Uterus (tissue), 4 donors: ENCODE measurements around the gene PUSL1. TPM values are rescaled to one million over a fixed set of nuclear protein-coding genes. Genes with fewer than 3 reads are reported as not detected.
A peak's percentile ranks its signal among the peaks of the same experiment; 100 is the strongest.

Experiments used
- DNase-seq, 2 donors: peaks; one replicate each; pipeline ENCODE4 v3.0.0-alpha.2; 2019 to 2020
- H3K27ac ChIP-seq, 2 donors: fragments of 200-600 bp; sonication (generic); 1 replicate in 1 of 2; 2 replicates in 1 of 2; pipeline ENCODE4 v1.5.1; 2016 to 2018
- H3K27me3 ChIP-seq, 2 donors: fragments of 200-600 bp; sonication (generic); one replicate each; pipeline ENCODE4 v1.5.1; 2018 to 2019; ENCODE audit warnings: control low read depth in 1 of 2
- H3K36me3 ChIP-seq, 2 donors: fragments of 200-600 bp; sonication (generic); one replicate each; pipeline ENCODE4 v1.5.1; 2019; ENCODE audit warnings: control low read depth in 1 of 2
- H3K4me1 ChIP-seq, 2 donors: fragments of 200-600 bp; sonication (generic); one replicate each; pipeline ENCODE4 v1.5.1; 2018 to 2019; ENCODE audit warnings: control low read depth in 1 of 2
- H3K4me3 ChIP-seq, 2 donors: fragments of 200-600 bp; sonication (generic); 1 replicate in 1 of 2; 2 replicates in 1 of 2; pipeline ENCODE4 v1.5.1; 2018 to 2019; ENCODE audit warnings: mild to moderate bottlenecking in 1 of 2
- H3K9me3 ChIP-seq, 2 donors: fragments of 200-600 bp; sonication (generic); one replicate each; pipeline ENCODE4 v1.5.1; 2019; ENCODE audit warnings: control low read depth in 1 of 2
- CTCF ChIP-seq, 4 experiments: fragments of 200-600 bp in 2 of 4; fragments of 450-650 bp in 2 of 4; sonication (generic) in 2 of 4; IDR thresholded peaks; one replicate each; pipeline ENCODE4 v1.5.1; 2016 to 2019; ENCODE audit warnings: antibody characterized with exemption in 4 of 4, mild to moderate bottlenecking in 2 of 4, moderate library complexity in 1 of 4
- POLR2A ChIP-seq, 2 donors: fragments of 450-650 bp; IDR thresholded peaks; one replicate each; pipeline ENCODE4 v1.6.1; 2016; ENCODE audit warnings: antibody characterized with exemption in 2 of 2, mild to moderate bottlenecking in 1 of 2, moderate library complexity in 1 of 2
- intact Hi-C: fragments of 100-400 bp; cut with DNase I; formaldehyde crosslinking; loops from one replicate; pipeline ENCODE4 v1.15.1; 2023; ENCODE audit warnings: low total_unique reads
- microRNA-seq: library from miRNA; unstranded; fragments of <30 nt; microRNA quantifications from one replicate; pipeline ENCODE4, GENCODE V29; 2016; ENCODE audit warnings: borderline microRNAs expressed, borderline replicate concordance
- small RNA-seq: library from RNA; depleted of rRNA; stranded (forward); fragments of <200 nt; gene quantifications from one replicate; pipeline ENCODE3, GENCODE V24; 2016
- total RNA-seq, 4 donors: library from RNA; depleted of rRNA in 3 of 4; stranded (reverse); fragments of >200 nt in 3 of 4; gene quantifications; one replicate each; pipeline versions ENCODE4 v1.1.0 to v1.2.4, GENCODE V29; 2014 to 2023
- donor health status: DM: yes; HTN: yes; CAD: no.

The PUSL1 gene
- total RNA-seq, 4 donors from 2014 or later: 14.7 to 34.1 (median 24.3) TPM

GRCh38 chr1:1359308-1359663 lies 50.9 kb downstream of the PUSL1 start:
- Histone ChIP-seq H3K27ac (peak overlapping the region; percentile 96), H3K27me3 (no peaks in the 10 kb centered on the region), H3K4me1 (peaks cover 0 to 23% of the 10 kb centered on the region in 2 donors), H3K36me3 (no peaks in the 10 kb centered on the region), H3K4me3 (peak overlapping the region in 1 of 2 donors; percentile 68), H3K9me3 (no peaks in the 10 kb centered on the region)
- no peak for TF ChIP-seq CTCF (IDR thresholded peaks at IDR 0.05)
- DNase-seq: peak in 1 of 2 donors; percentile 44
- intact Hi-C loops: loop anchor here (10.0 kb wide), 1 partner anchor 54 kb away; the partner anchor contains the start of genes ACAP3 and PUSL1

GRCh38 chr1:1359664-1360468 lies 51.5 kb downstream of the PUSL1 start:
- Histone ChIP-seq H3K27ac (peak overlapping the region; percentile 96), H3K27me3 (no peaks in the 10 kb centered on the region), H3K4me3 (no peak overlapping the region), H3K4me1 (peaks cover 0 to 17% of the 10 kb centered on the region in 2 donors), H3K36me3 (no peaks in the 10 kb centered on the region), H3K9me3 (no peaks in the 10 kb centered on the region)
- intact Hi-C loops: loop anchor here (10.0 kb wide), 1 partner anchor 55 kb away; the partner anchor contains the start of genes ACAP3 and PUSL1
- DNase-seq: peak; percentile 75 to 77
- TF ChIP-seq CTCF (IDR thresholded peaks at IDR 0.05): no peak
- peak in 1 of 2 donors; percentile 9 for TF ChIP-seq POLR2A (IDR thresholded peaks at IDR 0.05)

DNA sequence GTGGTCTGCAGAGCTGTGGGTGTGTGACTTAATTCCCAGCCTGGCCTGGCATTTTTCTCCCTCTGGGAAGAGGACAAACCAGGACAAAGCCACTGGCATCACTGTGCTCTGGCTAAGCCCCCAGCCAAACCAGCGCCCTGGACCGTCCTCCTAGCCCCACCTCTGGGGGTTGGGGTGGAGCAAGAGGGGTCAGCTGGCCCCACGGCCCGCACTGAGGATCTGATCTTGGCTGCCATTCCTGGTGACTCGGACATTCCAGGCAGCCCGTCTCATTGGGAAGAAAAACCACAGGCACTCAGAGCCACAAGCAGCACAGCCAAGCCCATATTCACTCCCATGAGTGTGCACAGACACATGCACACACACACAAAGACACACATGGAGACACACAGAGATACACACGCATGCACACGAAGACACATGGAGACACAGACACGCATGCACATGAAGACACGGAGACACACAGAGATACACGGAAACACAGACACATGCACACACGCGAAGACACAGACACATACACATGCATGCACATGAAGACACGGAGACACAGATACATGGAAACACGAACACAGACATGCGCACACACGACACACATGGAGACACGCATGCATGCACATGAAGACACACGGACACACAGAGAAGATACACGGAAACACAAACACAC lies 52.2 kb downstream of the PUSL1 start:
- Histone ChIP-seq H3K4me1 (peaks cover 0 to 10% of the 10 kb centered on the region in 2 donors), H3K36me3 (no peaks in the 10 kb centered on the region), H3K9me3 (no peaks in the 10 kb centered on the region), H3K27ac (peak overlapping the region; percentile 96), H3K4me3 (no peak overlapping the region), H3K27me3 (no peaks in the 10 kb centered on the region)
- peak; percentile 82 to 83 for DNase-seq
- intact Hi-C loops: no loop called here
- TF ChIP-seq POLR2A (IDR thresholded peaks at IDR 0.05): no peak
- no peak for TF ChIP-seq CTCF (IDR thresholded peaks at IDR 0.05)

Small RNA genes lying within 50 kb of the gene (microRNA-seq; reads per million reads assigned to microRNA genes)
- gene MIR6726 (not detected), gene MIR6727 (not detected), gene MIR6808 (not detected)

Small RNA genes lying within 50 kb of the gene (small RNA-seq; reads per million reads assigned to genes)
- gene MIR6726: not detected

Other genes starting within 250 kb of the PUSL1 start
- not detected for gene RNF223, start 234.3 kb upstream of the PUSL1 start, total RNA-seq
- gene C1orf159, start 192.5 kb upstream of the PUSL1 start, total RNA-seq: 10 to 100 TPM in 3 of 4 donors, 1 to 10 TPM in 1; 4.9 to 20.0 (median 17.9) TPM
- gene TTLL10, start 134.7 kb upstream of the PUSL1 start, total RNA-seq: under 1 TPM in 2 of 4 donors, not detected in 2; 0.35 to 0.51 TPM
- gene TNFRSF18, start 102.0 kb upstream of the PUSL1 start, total RNA-seq: 1 to 10 TPM in 1 of 4 donors, under 1 TPM in 1, not detected in 2; 0.37 to 2.6 TPM
- gene TNFRSF4, start 94.4 kb upstream of the PUSL1 start, total RNA-seq: 1 to 10 TPM in 2 of 4 donors, not detected in 2; 1.3 to 1.5 TPM
- gene SDF4, start 76.6 kb upstream of the PUSL1 start, total RNA-seq: 100 to 1,000 TPM in 1 of 4 donors, 10 to 100 TPM in 3; 29.7 to 105 (median 50.3) TPM
- gene B3GALT6, start 76.4 kb upstream of the PUSL1 start, total RNA-seq: 10 to 100 TPM in 3 of 4 donors, 1 to 10 TPM in 1; 1.8 to 23.5 (median 17.6) TPM
- 1 to 10 TPM in 2 of 4 donors, not detected in 2; 3.1 to 8.2 TPM for gene C1QTNF12, start 61.9 kb upstream of the PUSL1 start, total RNA-seq
- 10 to 100 TPM in 3 of 4 donors, 1 to 10 TPM in 1; 9.5 to 66.1 (median 49.8) TPM for gene UBE2J2, start 34.7 kb upstream of the PUSL1 start, total RNA-seq
- 1 to 10 TPM in 3 of 4 donors, under 1 TPM in 1; 0.26 to 8.4 (median 4.4) TPM for gene SCNN1D, start 28.2 kb upstream of the PUSL1 start, total RNA-seq
- 10 to 100 TPM; 11.2 to 98.5 (median 44.0) TPM for gene ACAP3, start 667 bp upstream of the PUSL1 start, total RNA-seq
- gene INTS11, start 16.1 kb downstream of the PUSL1 start, total RNA-seq: 100 to 1,000 TPM in 2 of 4 donors, 10 to 100 TPM in 2; 45.6 to 277 (median 130) TPM
- 10 to 100 TPM in 2 of 4 donors, 1 to 10 TPM in 2; 3.5 to 23.9 (median 16.4) TPM for gene CPTP, start 16.2 kb downstream of the PUSL1 start, total RNA-seq
- gene TAS1R3, start 22.7 kb downstream of the PUSL1 start, total RNA-seq: under 1 TPM in 2 of 4 donors, not detected in 2; 0.14 to 0.34 TPM
- 10 to 100 TPM; 35.6 to 94.5 (median 49.7) TPM for gene DVL1, start 40.8 kb downstream of the PUSL1 start, total RNA-seq
- gene MXRA8, start 50.0 kb downstream of the PUSL1 start, total RNA-seq: 100 to 1,000 TPM in 2 of 4 donors, 10 to 100 TPM in 2; 86.1 to 143 (median 117) TPM
- gene AURKAIP1, start 66.6 kb downstream of the PUSL1 start, total RNA-seq: 10 to 100 TPM; 13.2 to 75.8 (median 31.1) TPM
- 100 to 1,000 TPM; 207 to 351 (median 281) TPM for gene CCNL2, start 90.7 kb downstream of the PUSL1 start, total RNA-seq
- 100 to 1,000 TPM in 1 of 4 donors, 10 to 100 TPM in 3; 34.3 to 114 (median 65.1) TPM for gene MRPL20, start 98.7 kb downstream of the PUSL1 start, total RNA-seq
- gene ANKRD65, start 112.7 kb downstream of the PUSL1 start, total RNA-seq: 10 to 100 TPM in 2 of 4 donors, 1 to 10 TPM in 2; 1.3 to 20.0 (median 6.7) TPM
- 10 to 100 TPM; 15.6 to 67.1 (median 47.1) TPM for gene VWA1, start 127.1 kb downstream of the PUSL1 start, total RNA-seq
- gene ATAD3C, start 141.1 kb downstream of the PUSL1 start, total RNA-seq: 1 to 10 TPM in 2 of 4 donors, under 1 TPM in 1, not detected in 1; 0.77 to 3.8 (median 1.7) TPM
- gene ATAD3B, start 163.2 kb downstream of the PUSL1 start, total RNA-seq: 10 to 100 TPM in 3 of 4 donors, 1 to 10 TPM in 1; 2.1 to 20.5 (median 17.8) TPM
- 10 to 100 TPM in 3 of 4 donors, 1 to 10 TPM in 1; 1.8 to 14.8 (median 11.7) TPM for gene ATAD3A, start 203.6 kb downstream of the PUSL1 start, total RNA-seq
- 10 to 100 TPM in 1 of 4 donors, 1 to 10 TPM in 1, not detected in 2; 9.4 to 16.3 TPM for gene TMEM240, start 232.0 kb downstream of the PUSL1 start, total RNA-seq